ACC112 (cell line): Measurements from ENCODE around the gene SERPINE2.

Experiments
- H2AFZ ChIP-seq: fragments of 200-600 bp; sonication (generic); one replicate; pipeline ENCODE4 v1.6.0; 2017; ENCODE audit warnings: antibody characterized with exemption, low read length; ENCODE audit not compliant: unreplicated experiment
- H3K27ac ChIP-seq: fragments of 200-600 bp; sonication (generic); 2 replicates; pipeline ENCODE4 v1.5.1; 2014; ENCODE audit warnings: low read depth, mild to moderate bottlenecking, antibody characterized with exemption, low read length, moderate library complexity
- H3K27me3 ChIP-seq: fragments of 200-600 bp; sonication (generic); 2 replicates; pipeline ENCODE4 v1.6.1; 2014; ENCODE audit warnings: mild to moderate bottlenecking, antibody characterized with exemption, low read length, moderate library complexity, mixed read lengths; ENCODE audit not compliant: insufficient read depth
- H3K36me3 ChIP-seq: fragments of 200-600 bp; sonication (generic); 2 replicates; pipeline ENCODE4 v1.6.1; 2016; ENCODE audit warnings: mild to moderate bottlenecking, antibody characterized with exemption, low read length, moderate library complexity, mixed read lengths; ENCODE audit not compliant: insufficient read depth
- H3K4me1 ChIP-seq: fragments of 200-600 bp; sonication (generic); one replicate; pipeline ENCODE4 v1.6.1; 2016; ENCODE audit warnings: low read length, mixed read lengths; ENCODE audit not compliant: insufficient read depth, unreplicated experiment, control insufficient read depth
- H3K4me3 ChIP-seq: fragments of 200-600 bp; sonication (generic); 2 replicates; pipeline ENCODE4 v1.5.1; 2014; ENCODE audit warnings: mild to moderate bottlenecking, low read depth, low read length
- H3K79me2 ChIP-seq: fragments of 200-600 bp; sonication (generic); one replicate; pipeline ENCODE4 v1.6.0; 2016; ENCODE audit warnings: low read length; ENCODE audit not compliant: control insufficient read depth, unreplicated experiment, insufficient read depth

SERPINE2 gene

GRCh38 chr2:224032283-224032682 is 6.8 kb downstream of the SERPINE2 start:
- peaks cover 17% of the 10 kb centered on the region for H3K36me3 ChIP-seq
- peaks cover 100% of the 10 kb centered on the region for H3K79me2 ChIP-seq
- H3K27ac ChIP-seq = no peak overlapping the region; the same call in 1 of the 2 replicates
- H3K27me3 ChIP-seq = no peaks in the 10 kb centered on the region
- H3K4me1 ChIP-seq = peaks cover 50% of the 10 kb centered on the region
- no peak overlapping the region for H2AFZ ChIP-seq
- H3K4me3 ChIP-seq = no peak overlapping the region

- Histone ChIP-seq H3K27me3 (no peaks in the 10 kb centered on the region), H3K79me2 (peaks cover 100% of the 10 kb centered on the region), H3K4me3 (no peak overlapping the region), H2AFZ (no peak overlapping the region), H3K36me3 (peaks cover 21% of the 10 kb centered on the region), H3K27ac (no peak overlapping the region), H3K4me1 (peaks cover 54% of the 10 kb centered on the region)
Observed at GRCh38 chr2:224031358-224031970, 7.6 kb downstream of the SERPINE2 start.

- Histone ChIP-seq H3K4me3 (no peak overlapping the region), H3K79me2 (peaks cover 100% of the 10 kb centered on the region), H3K27ac (no peak overlapping the region), H3K36me3 (peaks cover 24% of the 10 kb centered on the region), H3K4me1 (peaks cover 56% of the 10 kb centered on the region), H3K27me3 (no peaks in the 10 kb centered on the region), H2AFZ (no peak overlapping the region)
Observed at GRCh38 chr2:224030786-224031185, 8.3 kb downstream of the SERPINE2 start.

- H2AFZ ChIP-seq = no peak overlapping the region
- H3K4me1 ChIP-seq = peaks cover 56% of the 10 kb centered on the region
- H3K27me3 ChIP-seq = no peaks in the 10 kb centered on the region
- peaks cover 24% of the 10 kb centered on the region for H3K36me3 ChIP-seq
- peaks cover 100% of the 10 kb centered on the region for H3K79me2 ChIP-seq
- no peak overlapping the region for H3K4me3 ChIP-seq
- H3K27ac ChIP-seq = no peak overlapping the region
Observed at GRCh38 chr2:224029876-224030275, 9.2 kb downstream of the SERPINE2 start.

- no peak overlapping the region for H3K27ac ChIP-seq
- peaks cover 24% of the 10 kb centered on the region for H3K36me3 ChIP-seq
- no peaks in the 10 kb centered on the region for H3K27me3 ChIP-seq
- H3K4me1 ChIP-seq = peaks cover 58% of the 10 kb centered on the region
- no peak overlapping the region for H3K4me3 ChIP-seq
- H3K79me2 ChIP-seq = peaks cover 97% of the 10 kb centered on the region
- no peak overlapping the region for H2AFZ ChIP-seq
Observed at GRCh38 chr2:224027931-224028330, 11.2 kb downstream of the SERPINE2 start.

- peaks cover 94% of the 10 kb centered on the region for H3K79me2 ChIP-seq
- H3K27me3 ChIP-seq = no peaks in the 10 kb centered on the region
- H3K27ac ChIP-seq = no peak overlapping the region
- no peak overlapping the region for H3K4me3 ChIP-seq
- peaks cover 22% of the 10 kb centered on the region for H3K36me3 ChIP-seq
- H2AFZ ChIP-seq = no peak overlapping the region
- peaks cover 61% of the 10 kb centered on the region for H3K4me1 ChIP-seq
Observed at GRCh38 chr2:224027070-224027469, 12.0 kb downstream of the SERPINE2 start.

GRCh38 chr2:224025874-224026273 is 13.2 kb downstream of the SERPINE2 start:
- Histone ChIP-seq H3K4me1 (peaks cover 64% of the 10 kb centered on the region), H3K79me2 (peaks cover 91% of the 10 kb centered on the region), H3K27me3 (no peaks in the 10 kb centered on the region), H2AFZ (no peak overlapping the region), H3K36me3 (peaks cover 10% of the 10 kb centered on the region), H3K27ac (peak overlapping the region; percentile 21; the same call in 1 of the 2 replicates), H3K4me3 (no peak overlapping the region)

- Histone ChIP-seq H3K4me3 (no peak overlapping the region), H3K36me3 (peaks cover 7% of the 10 kb centered on the region; the same call in 1 of the 2 replicates), H3K4me1 (peaks cover 61% of the 10 kb centered on the region), H3K27me3 (no peaks in the 10 kb centered on the region), H2AFZ (no peak overlapping the region), H3K79me2 (peaks cover 91% of the 10 kb centered on the region), H3K27ac (peak overlapping the region; percentile 81)
Observed at GRCh38 chr2:224024270-224024669, 14.8 kb downstream of the SERPINE2 start.

- peak overlapping the region; percentile 81 for H3K27ac ChIP-seq
Observed at GRCh38 chr2:224023188-224023587, 15.9 kb downstream of the SERPINE2 start.

GRCh38 chr2:224022486-224022885 is 16.6 kb downstream of the SERPINE2 start:
- H3K36me3 ChIP-seq = peaks cover 7% of the 10 kb centered on the region; the same call in 1 of the 2 replicates
- H3K4me3 ChIP-seq = no peak overlapping the region
- peak overlapping the region; percentile 81 for H3K27ac ChIP-seq
- peaks cover 55% of the 10 kb centered on the region for H3K4me1 ChIP-seq
- no peaks in the 10 kb centered on the region for H3K27me3 ChIP-seq
- H3K79me2 ChIP-seq = peaks cover 89% of the 10 kb centered on the region
- H2AFZ ChIP-seq = no peak overlapping the region

More at GRCh38 chr2:224023188-224023587, 15.9 kb downstream of the SERPINE2 start:
- H2AFZ ChIP-seq = no peak overlapping the region
- peaks cover 7% of the 10 kb centered on the region; the same call in 1 of the 2 replicates for H3K36me3 ChIP-seq
- no peak overlapping the region for H3K4me3 ChIP-seq
- peaks cover 89% of the 10 kb centered on the region for H3K79me2 ChIP-seq
- H3K4me1 ChIP-seq = peaks cover 55% of the 10 kb centered on the region
- H3K27me3 ChIP-seq = no peaks in the 10 kb centered on the region

GRCh38 chr2:224020523-224020922 is 18.6 kb downstream of the SERPINE2 start:
- H3K27me3 ChIP-seq = no peaks in the 10 kb centered on the region
- no peaks in the 10 kb centered on the region for H3K36me3 ChIP-seq
- H3K4me1 ChIP-seq = peaks cover 40% of the 10 kb centered on the region
- H3K4me3 ChIP-seq = no peak overlapping the region
- no peak overlapping the region for H3K27ac ChIP-seq
- no peak overlapping the region for H2AFZ ChIP-seq
- H3K79me2 ChIP-seq = peaks cover 89% of the 10 kb centered on the region
